Fibroblast of mammary gland (primary cell): ENCODE measurements around the gene GSG1L.

Source experiments
- DNase-seq: peaks from one replicate; pipeline ENCODE4 v3.0.0-alpha.2; 2010; ENCODE audit warnings: low read depth
- H3K4me3 ChIP-seq: 2 replicates; pipeline ENCODE4 v1.5.1; 2011; ENCODE audit warnings: low read depth, mild to moderate bottlenecking, low read length, moderate library complexity; ENCODE audit not compliant: control insufficient read depth
- TF ChIP-seq, protein P1 (sequence below): conservative IDR thresholded peaks from 2 replicates; pipeline ENCODE4 v1.5.1; 2011; ENCODE audit warnings: low read depth, low read length, inconsistent platforms; ENCODE audit not compliant: control insufficient read depth, insufficient read depth

GSG1L gene

DNA sequence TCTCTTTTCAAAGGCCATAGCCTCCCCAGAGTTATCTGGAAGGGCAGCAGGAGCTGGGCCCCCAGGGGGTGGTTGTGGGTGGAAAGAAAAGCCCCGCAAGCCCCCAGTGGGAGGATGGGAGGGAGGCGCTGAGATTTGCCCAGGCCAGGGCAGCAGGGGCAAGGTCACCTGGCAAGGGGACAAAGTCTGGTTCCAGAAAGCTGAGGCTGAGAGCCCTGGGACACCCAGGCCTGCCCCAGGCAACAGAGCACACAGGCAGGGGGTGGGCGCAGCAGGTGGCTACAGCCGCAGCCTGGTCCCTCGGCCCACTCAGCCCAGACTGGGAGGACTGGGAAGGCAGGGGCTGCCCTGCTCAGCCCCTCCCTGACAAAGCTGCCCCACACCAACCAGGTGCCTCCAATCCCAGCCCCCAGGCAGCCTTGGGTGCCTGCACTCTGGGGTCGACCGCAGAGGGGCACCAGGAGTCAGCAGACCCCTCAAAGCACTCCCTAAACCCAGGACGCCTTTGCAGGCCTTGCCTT is 23.7 kb upstream of the GSG1L start:
- no peak for DNase-seq
- no peak overlapping the region for H3K4me3 ChIP-seq
- TF ChIP-seq, protein P1, sequence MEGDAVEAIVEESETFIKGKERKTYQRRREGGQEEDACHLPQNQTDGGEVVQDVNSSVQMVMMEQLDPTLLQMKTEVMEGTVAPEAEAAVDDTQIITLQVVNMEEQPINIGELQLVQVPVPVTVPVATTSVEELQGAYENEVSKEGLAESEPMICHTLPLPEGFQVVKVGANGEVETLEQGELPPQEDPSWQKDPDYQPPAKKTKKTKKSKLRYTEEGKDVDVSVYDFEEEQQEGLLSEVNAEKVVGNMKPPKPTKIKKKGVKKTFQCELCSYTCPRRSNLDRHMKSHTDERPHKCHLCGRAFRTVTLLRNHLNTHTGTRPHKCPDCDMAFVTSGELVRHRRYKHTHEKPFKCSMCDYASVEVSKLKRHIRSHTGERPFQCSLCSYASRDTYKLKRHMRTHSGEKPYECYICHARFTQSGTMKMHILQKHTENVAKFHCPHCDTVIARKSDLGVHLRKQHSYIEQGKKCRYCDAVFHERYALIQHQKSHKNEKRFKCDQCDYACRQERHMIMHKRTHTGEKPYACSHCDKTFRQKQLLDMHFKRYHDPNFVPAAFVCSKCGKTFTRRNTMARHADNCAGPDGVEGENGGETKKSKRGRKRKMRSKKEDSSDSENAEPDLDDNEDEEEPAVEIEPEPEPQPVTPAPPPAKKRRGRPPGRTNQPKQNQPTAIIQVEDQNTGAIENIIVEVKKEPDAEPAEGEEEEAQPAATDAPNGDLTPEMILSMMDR, result no peak

DNA sequence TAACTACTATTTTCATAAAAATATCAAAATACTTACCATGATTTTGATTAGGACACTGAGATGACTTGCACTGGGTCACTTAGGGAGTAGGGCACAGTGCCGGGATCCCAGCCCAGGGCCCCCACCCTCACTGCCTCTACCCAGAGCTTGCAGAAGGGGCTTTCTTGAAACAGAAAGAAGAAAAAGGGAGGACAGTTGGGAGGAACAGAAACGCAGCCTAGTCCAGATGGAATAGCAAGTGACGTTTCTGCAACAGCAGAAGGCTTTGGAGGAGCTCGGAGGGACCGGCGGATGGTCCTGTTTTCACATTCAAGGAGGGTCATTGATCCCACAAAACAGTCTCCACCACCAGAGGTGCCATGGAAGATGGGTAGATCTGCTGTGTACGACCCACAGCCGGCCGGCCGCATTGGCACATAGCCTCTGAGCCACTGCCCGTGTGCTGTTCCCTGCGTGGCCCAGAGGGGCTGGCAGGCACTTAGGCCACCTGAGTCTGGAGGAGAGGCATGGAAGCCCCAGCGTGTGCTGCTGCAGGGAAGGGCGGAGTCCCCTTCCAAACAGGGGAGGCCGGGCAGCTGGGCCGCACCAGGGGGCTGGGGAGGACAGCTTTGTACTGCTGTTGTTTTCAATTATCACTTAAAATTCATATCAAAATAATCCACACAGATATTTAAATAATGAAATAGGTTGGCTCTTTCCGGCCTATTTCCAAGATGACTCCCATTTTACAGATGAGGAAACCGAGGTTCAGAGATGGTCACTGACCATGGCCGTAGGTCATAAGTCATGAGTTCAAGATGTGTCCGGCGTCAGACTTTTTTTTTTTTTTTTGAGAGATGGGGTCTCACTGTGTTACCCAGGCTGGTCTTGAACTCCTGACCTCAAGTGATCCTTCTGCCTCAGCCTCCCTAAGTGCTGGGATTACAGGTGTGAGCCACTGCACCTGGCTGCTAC is 22.9 kb upstream of the GSG1L start:
- DNase-seq, result no peak
- H3K4me3 ChIP-seq, result no peak overlapping the region
- TF ChIP-seq, protein P1, result no peak

DNA sequence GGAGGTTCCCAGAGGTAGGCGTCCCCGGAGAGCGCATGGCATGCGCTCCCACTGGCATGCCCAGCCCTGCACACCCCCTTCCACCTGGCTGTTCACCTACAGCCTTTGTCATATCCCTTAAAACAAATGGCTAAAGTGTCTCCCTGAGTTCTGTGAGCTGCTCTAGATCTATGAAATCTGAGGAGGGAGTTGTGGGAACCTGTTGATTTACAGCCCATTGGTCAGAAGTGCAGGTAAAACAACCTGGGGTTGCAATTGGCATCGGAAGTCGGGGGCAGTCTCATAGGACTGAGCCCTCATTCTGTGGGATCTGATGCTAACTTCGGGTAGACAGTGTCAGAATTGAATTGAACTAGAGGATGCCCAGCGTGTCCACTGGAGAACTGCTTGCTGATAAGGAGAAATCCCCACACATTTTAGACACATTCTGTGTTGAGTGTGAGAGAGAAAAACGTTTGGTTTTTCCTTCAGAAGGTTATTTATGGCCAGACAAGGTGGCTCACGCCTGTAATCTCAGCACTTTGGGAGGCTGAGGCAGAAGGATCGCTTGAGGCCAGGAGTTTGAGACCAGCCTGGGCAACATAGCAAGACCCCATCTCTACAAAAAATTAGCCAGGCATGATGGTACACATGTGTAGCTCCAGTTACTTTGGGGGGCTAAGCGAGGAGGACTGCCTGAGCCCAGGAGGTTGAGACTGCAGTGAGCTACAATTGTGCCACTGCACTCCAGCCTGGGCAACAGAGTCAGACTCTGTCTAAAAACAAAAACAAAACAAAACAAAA is 22.1 kb upstream of the GSG1L start:
- no peak for DNase-seq
- TF ChIP-seq, protein P1, result no peak
- no peak overlapping the region for H3K4me3 ChIP-seq

DNA sequence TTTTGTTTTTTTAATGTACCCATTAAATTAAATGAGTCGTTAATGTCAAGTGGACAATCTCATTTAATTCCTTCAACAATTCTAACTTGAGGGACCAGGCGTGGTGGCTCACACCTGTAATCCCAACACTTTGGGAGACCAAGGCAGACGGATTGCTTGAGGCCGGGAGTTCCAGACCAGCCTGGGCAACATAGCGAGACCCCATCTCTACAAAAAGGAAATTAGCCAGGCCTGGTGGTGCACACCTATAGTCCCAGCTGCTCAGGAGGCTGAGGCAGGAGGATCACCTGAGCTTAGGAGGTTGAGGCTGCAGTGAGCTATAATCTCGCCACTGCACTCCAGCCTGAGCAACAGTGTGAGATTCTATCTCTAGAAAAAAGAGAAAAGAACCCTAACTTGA is 20.7 kb upstream of the GSG1L start:
- DNase-seq, result no peak
- no peak overlapping the region for H3K4me3 ChIP-seq
- TF ChIP-seq, protein P1, result no peak

DNA sequence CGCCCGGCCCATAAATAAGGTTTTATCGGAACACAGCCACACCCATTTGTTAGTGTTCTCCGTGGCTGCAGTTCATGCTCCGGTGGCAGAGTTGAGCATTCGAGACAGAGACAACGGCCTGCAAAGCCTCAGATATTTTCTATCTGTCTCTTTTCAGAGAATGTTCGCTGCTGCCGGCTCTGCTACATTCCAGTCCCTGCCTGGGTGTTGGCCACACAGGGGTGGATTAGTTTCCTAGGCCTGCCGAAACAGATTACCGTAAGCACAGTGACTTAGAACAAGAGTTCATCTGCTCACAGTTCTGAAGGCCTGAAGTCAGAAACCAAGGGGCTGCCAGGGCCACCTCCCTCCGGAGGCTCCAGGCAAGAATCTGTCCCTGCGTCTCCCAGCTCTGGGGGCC is 19.1 kb upstream of the GSG1L start:
- no peak for DNase-seq
- TF ChIP-seq, protein P1, result no peak
- H3K4me3 ChIP-seq, result no peak overlapping the region

DNA sequence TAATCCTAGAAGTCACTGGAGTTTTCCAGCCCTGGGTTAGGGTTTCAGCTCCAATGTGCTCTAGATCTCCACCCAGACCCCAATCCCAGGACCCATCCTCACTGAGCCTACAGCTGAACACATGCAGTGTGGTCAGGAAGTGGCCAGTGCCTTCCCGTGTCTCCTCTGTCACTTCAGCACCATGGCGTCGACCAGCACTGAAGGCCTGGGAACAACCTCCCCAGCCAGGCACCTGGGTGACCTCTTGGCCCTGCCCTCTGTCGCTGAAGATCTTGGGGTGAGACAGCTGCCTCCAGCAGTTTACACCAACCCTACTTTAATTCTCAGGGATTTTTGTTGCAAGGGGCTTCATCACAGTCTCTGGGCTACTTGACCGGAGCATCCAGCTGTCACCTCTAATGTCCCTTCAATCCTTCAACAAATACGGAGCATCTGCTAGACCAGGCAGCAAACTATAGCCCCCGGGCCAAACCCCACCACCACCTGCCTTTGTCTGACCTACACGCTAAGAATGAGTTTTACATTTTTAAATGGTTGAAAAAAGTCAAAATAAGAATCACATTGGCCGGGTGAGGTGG is 18.0 kb upstream of the GSG1L start:
- TF ChIP-seq, protein P1, result no peak
- no peak for DNase-seq
- no peak overlapping the region for H3K4me3 ChIP-seq
